ENCODE data around the gene SEPTIN5. TPM values are rescaled to one million over a fixed set of nuclear protein-coding genes. Genes with fewer than 3 reads are reported as not detected.

The SEPTIN5 gene
- total and polyA plus RNA-seq, 9 of the 15 experiments (the other 6 are each of a cell fraction or from before 2014, with no cell fraction given) = 0.03 to 195 (median 119) TPM

GRCh38 chr22:19678949-19679521, 35.3 kb upstream of the SEPTIN5 start (continued):
- TF ChIP-seq USF1 (CRISPR knock-in tag; IDR thresholded peaks at IDR 0.05) (peak; percentile 21; the same call in 1 of the 2 replicates), TBP (optimal IDR thresholded peaks at IDR 0.05; ENCODE audit: low read depth, low read length) (peak; percentile 2), FOXK2 (conservative IDR thresholded peaks at IDR 0.05 in 1 of 2, IDR thresholded peaks at IDR 0.05 in 1 of 2; ENCODE audit: low read depth in 2 of 2) (no peak), SRF (CRISPR knock-in tag; IDR thresholded peaks at IDR 0.05) (no peak; a peak in 1 of 4 replicates), E2F8 (IDR thresholded peaks at IDR 0.05; ENCODE audit: low read depth, partially characterized antibody) (no peak), PRMT5 (CRISPR knock-in tag; IDR thresholded peaks at IDR 0.05) (peak; percentile 38; the same call in 1 of the 2 replicates), MAX (CRISPR knock-in tag; IDR thresholded peaks at IDR 0.05) (0 out of 2 replicates have a peak, but pooled peaks have one; percentile 14), MAFF (IDR thresholded peaks at IDR 0.05; ENCODE audit: low read length) (no peak), RBBP5 (IDR thresholded peaks at IDR 0.05; ENCODE audit: borderline replicate concordance, insufficient read depth, low read length, poor library complexity, severe bottlenecking) (peak; percentile 0), ZNF280B (CRISPR knock-in tag; IDR thresholded peaks at IDR 0.05) (0 out of 2 replicates have a peak, but pooled peaks have one; percentile 15), ZNF134 (CRISPR knock-in tag; conservative IDR thresholded peaks at IDR 0.05) (no peak), TEAD1 (CRISPR knock-in tag; IDR thresholded peaks at IDR 0.05) (0 out of 4 replicates have a peak, but pooled peaks of 1 of the 2 experiments have one; percentile 18)
